Measurements from ENCODE around the gene TPTE2. TPM values are rescaled to one million over a fixed set of nuclear protein-coding genes. Genes with fewer than 3 reads are reported as not detected.

TPTE2 gene
- total and polyA plus RNA-seq, 9 of the 15 experiments (the other 6 are each of a cell fraction or from before 2014, with no cell fraction given), result not detected

GRCh38 chr13:19586904-19587634 is 25.7 kb upstream of the TPTE2 start (continued):
- peak; percentile 18; the same call in 1 of the 2 replicates for TF ChIP-seq JUN (IDR thresholded peaks at IDR 0.05; ENCODE audit: borderline replicate concordance, low read depth, low read length)
- TF ChIP-seq JUN (CRISPR knock-in tag; IDR thresholded peaks at IDR 0.05; ENCODE audit: borderline replicate concordance), result no peak
- TF ChIP-seq CBX8 (IDR thresholded peaks at IDR 0.05; ENCODE audit: borderline replicate concordance, extremely low read depth, low read depth, low read length, poor library complexity, severe bottlenecking), result no peak
- TF ChIP-seq TFAM (CRISPR knock-in tag; conservative IDR thresholded peaks at IDR 0.05), result no peak
- no peak for TF ChIP-seq HMBOX1 (IDR thresholded peaks at IDR 0.05)
- no peak for TF ChIP-seq GABPB2 (CRISPR knock-in tag; conservative IDR thresholded peaks at IDR 0.05)

GRCh38 chr13:19581675-19582074 is 20.3 kb upstream of the TPTE2 start:
- Histone ChIP-seq H3K79me2 (ENCODE audit: control insufficient read depth, insufficient read depth, low read length) (no peaks in the 10 kb centered on the region), H3K9me3 (replicated peaks; ENCODE audit: control insufficient read depth, insufficient read depth, low read depth, low read length) (no peaks in the 10 kb centered on the region), H3K4me2 (ENCODE audit: insufficient read depth, low read length) (no peak overlapping the region), H3K4me3 (no peak overlapping the region), H3K27ac (ENCODE audit: extremely low read depth, low read depth, low read length) (no peak overlapping the region), H3K27me3 (ENCODE audit: control insufficient read depth in 2 of 2, insufficient read depth in 2 of 2, low read length in 2 of 2) (no peaks in the 10 kb centered on the region), H4K20me1 (replicated peaks; ENCODE audit: control insufficient read depth, insufficient read depth, low read length) (no peaks in the 10 kb centered on the region), H3K9ac (ENCODE audit: insufficient read depth in 1 of 2, low read depth in 2 of 2, low read length in 2 of 2) (no peak overlapping the region), H2AFZ (ENCODE audit: low read depth, low read length) (no peak overlapping the region), H3K36me3 (ENCODE audit: control insufficient read depth, insufficient read depth, low read length) (no peaks in the 10 kb centered on the region), H3K4me1 (replicated peaks in 1 of 2; ENCODE audit: control insufficient read depth in 2 of 2, insufficient read depth in 2 of 2, low read length in 2 of 2) (peaks cover 0 to under 1% of the 10 kb centered on the region in 2 experiments; a peak in 1 of 5 replicates), H3K9me1 (ENCODE audit: control insufficient read depth, insufficient read depth, low read length) (no peaks in the 10 kb centered on the region)
- DNase-seq (ENCODE audit: extremely low read depth in 1 of 4, low spot score in 3 of 4), result no peak
- intact Hi-C loops (cut with micrococcal nuclease), result no loop called here
- in situ Hi-C loops (cut with MboI), result no loop called here
- CTCF ChIA-PET (ENCODE audit: low intra/inter-chr PET ratio), result no interaction called here
- POLR2A ChIA-PET, result no interaction called here
- no TSS peak for BruUV-seq (replicated peaks)
- no peak for FAIRE-seq
- TF ChIP-seq CTCF (IDR thresholded peaks at IDR 0.05 in 2 of 3, conservative IDR thresholded peaks at IDR 0.05 in 1 of 3; ENCODE audit: insufficient read depth in 2 of 3, low read depth in 1 of 3, low read length in 3 of 3) (no peak), ZFP91 (CRISPR knock-in tag; IDR thresholded peaks at IDR 0.05) (no peak), PHTF2 (CRISPR knock-in tag; IDR thresholded peaks at IDR 0.05) (no peak), MEF2A (IDR thresholded peaks at IDR 0.05; ENCODE audit: control insufficient read depth, low read depth, low read length) (no peak), MAFF (IDR thresholded peaks at IDR 0.05; ENCODE audit: low read length) (no peak), MTA2 (IDR thresholded peaks at IDR 0.05; ENCODE audit: low read depth) (no peak), ZC3H4 (CRISPR knock-in tag; IDR thresholded peaks at IDR 0.05; ENCODE audit: borderline replicate concordance) (no peak), ZBTB8A (IDR thresholded peaks at IDR 0.05; ENCODE audit: partially characterized antibody) (no peak)
- no peak for ATAC-seq

Measured in K562 (cell line).